GM12872 (cell line): ENCODE results near the gene COA4.

Experiments
- TF ChIP-seq, protein P1 (sequence below): IDR thresholded peaks from 3 replicates; pipeline ENCODE4 v1.5.1; 2011; ENCODE audit warnings: low read depth, mild to moderate bottlenecking, low read length, moderate library complexity; ENCODE audit not compliant: insufficient read depth

The COA4 gene

DNA sequence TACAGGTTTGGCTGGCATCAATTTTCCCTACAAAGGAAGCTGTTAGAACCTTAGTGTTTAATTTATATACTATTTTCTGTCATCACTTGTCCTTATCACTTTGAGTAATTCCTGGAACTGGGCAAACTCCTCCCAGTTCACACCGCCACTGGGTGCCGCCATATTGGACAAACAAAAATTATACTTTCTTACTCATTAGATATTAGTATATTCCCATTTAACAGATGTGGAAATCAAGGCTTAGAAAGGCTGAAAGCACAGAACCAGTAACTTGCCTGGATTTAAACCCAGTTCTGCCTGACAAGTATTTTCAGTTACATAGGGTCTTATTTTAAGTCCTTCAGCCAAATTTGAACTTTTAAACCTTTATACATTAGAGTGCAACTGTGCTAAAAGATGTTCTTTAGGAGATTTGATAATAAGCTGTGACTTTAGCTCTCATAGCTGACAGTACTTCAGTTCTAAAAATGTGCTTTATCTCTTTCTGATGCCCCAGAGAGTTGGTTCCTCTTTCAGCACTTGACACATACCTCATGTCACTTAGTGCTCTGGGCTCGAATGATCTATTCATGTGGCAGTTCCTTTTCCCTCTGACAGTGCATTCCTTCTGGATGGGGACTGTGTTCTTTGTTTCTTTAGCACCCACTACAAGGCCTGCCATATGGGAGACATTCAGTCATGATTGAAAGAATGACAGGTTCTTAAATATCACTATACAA lies 25.4 kb downstream of the COA4 start:
- TF ChIP-seq, protein P1, sequence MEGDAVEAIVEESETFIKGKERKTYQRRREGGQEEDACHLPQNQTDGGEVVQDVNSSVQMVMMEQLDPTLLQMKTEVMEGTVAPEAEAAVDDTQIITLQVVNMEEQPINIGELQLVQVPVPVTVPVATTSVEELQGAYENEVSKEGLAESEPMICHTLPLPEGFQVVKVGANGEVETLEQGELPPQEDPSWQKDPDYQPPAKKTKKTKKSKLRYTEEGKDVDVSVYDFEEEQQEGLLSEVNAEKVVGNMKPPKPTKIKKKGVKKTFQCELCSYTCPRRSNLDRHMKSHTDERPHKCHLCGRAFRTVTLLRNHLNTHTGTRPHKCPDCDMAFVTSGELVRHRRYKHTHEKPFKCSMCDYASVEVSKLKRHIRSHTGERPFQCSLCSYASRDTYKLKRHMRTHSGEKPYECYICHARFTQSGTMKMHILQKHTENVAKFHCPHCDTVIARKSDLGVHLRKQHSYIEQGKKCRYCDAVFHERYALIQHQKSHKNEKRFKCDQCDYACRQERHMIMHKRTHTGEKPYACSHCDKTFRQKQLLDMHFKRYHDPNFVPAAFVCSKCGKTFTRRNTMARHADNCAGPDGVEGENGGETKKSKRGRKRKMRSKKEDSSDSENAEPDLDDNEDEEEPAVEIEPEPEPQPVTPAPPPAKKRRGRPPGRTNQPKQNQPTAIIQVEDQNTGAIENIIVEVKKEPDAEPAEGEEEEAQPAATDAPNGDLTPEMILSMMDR = no peak

DNA sequence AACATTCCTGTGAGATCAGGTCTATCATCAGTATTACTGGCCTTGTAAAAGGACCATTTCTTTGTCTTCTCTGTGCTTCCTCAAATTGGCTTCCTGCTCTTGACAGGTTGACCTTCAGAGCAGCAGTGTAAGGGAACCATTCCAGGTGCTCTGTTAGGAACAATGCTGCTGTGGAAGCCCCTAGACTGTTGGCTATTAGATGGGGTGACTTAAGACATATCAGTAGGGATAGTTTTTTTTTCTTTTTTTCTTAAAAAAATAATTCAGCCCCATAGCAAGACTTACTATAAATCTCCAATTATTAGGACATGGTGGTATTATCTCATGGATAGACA lies 37.6 kb downstream of the COA4 start:
- TF ChIP-seq, protein P1 = no peak

DNA sequence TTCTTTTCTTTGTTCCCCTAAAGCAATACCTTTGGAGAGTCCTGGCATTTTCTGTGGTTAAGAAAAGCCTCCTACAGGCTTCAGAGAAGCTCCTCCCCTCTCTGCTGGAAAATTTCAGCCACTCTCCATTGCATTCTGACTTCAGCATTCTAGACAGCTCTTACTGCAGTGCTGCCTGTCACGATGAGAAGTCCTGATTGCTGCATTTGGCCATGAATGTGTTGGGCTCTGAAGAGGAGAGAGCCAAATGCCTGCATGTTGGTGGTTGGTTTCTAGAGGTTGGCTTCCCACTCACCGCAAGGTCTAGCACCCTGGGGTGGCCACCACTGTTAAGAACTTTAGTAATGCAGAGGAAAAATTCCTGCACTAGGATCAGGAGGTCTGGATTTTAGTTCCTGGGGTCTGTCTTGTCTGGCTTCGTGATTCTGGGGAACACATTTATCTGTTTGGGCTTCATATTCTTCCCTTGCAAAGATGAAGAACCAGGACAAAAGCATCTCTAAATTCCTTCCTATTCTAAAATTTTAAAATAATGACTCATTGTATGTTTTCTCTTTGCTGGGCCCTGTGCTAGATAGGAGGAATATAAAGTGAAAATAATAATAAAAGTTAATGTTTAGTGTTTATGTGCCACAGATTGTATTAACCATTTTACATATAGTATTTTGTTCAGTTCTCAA lies 38.1 kb downstream of the COA4 start:
- TF ChIP-seq, protein P1 = no peak

GRCh38 chr11:73833067-73833466 lies 43.6 kb downstream of the COA4 start:
- TF ChIP-seq, protein P1 = no peak

DNA sequence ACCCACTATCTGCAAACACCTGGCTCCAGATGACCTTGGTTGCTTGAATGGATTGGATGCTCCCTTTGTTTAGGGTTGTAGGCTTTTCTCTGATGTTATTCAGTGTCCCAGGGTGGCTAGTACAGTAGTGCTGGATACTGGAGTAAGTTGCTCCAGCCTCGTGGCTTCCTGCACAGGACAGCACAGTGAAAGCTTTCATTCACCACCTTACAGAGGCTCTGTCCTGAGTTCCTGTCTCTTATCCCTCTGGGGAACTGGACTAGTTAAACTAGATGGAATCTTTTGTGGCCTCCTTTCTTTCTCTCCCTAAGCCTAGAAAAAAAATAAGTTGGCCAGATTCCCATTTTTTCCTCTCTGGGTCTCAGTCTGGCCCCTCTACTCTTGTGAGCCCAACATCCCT lies 46.4 kb downstream of the COA4 start:
- TF ChIP-seq, protein P1 = no peak
